Fibroblast of lung (primary cell): ENCODE results near the gene TAF8. TPM values are rescaled to one million over a fixed set of nuclear protein-coding genes. Genes with fewer than 3 reads are reported as not detected.
A peak's percentile ranks its signal among the peaks of the same experiment; 100 is the strongest.

ENCODE experiments used
- DNase-seq, 2 donors: peaks; one replicate each; pipeline versions ENCODE4 v3.0.0 to v3.0.0-alpha.2; 2010; ENCODE audit warnings: low read depth in 2 of 2
- H2AFZ ChIP-seq: 2 replicates; pipeline ENCODE4 v1.5.1; 2012; ENCODE audit warnings: low read length, control low read depth, inconsistent platforms
- H3K27ac ChIP-seq: 2 replicates; pipeline ENCODE4 v1.5.1; 2011; ENCODE audit warnings: low read length, control low read depth; ENCODE audit not compliant: insufficient read depth
- H3K27me3 ChIP-seq: 2 replicates; pipeline ENCODE4 v1.5.1; 2011; ENCODE audit warnings: mild to moderate bottlenecking, low read length; ENCODE audit not compliant: control insufficient read depth, insufficient read depth
- H3K36me3 ChIP-seq: 2 replicates; pipeline ENCODE4 v1.5.1; 2011; ENCODE audit warnings: low read length; ENCODE audit not compliant: control insufficient read depth, insufficient read depth
- H3K4me1 ChIP-seq: 2 replicates; pipeline ENCODE4 v1.5.1; 2011; ENCODE audit warnings: low read length; ENCODE audit not compliant: control insufficient read depth, insufficient read depth; ENCODE audit errors: extremely low read depth
- H3K4me2 ChIP-seq: 2 replicates; pipeline ENCODE4 v1.5.1; 2011; ENCODE audit warnings: low read length, control low read depth; ENCODE audit not compliant: insufficient read depth; ENCODE audit errors: extremely low read depth
- H3K4me3 ChIP-seq, 4 experiments: fragments of 200-600 bp in 1 of 4; sonication (generic) in 1 of 4; replicated peaks in 1 of 4; 2 replicates each; pipeline ENCODE4 v1.5.1; 2011 to 2016; ENCODE audit warnings: low read length in 4 of 4, low read depth in 3 of 4, mild to moderate bottlenecking in 3 of 4, control low read depth in 2 of 4, inconsistent platforms in 1 of 4, mixed read lengths in 1 of 4; ENCODE audit not compliant: insufficient read depth in 1 of 4; ENCODE audit errors: control extremely low read depth in 1 of 4
- H3K79me2 ChIP-seq: 2 replicates; pipeline ENCODE4 v1.5.1; 2012; ENCODE audit warnings: mild to moderate bottlenecking, low read length, inconsistent platforms; ENCODE audit not compliant: control insufficient read depth, insufficient read depth
- H3K9ac ChIP-seq: 2 replicates; pipeline ENCODE4 v1.5.1; 2011; ENCODE audit warnings: mild to moderate bottlenecking, low read length, control low read depth; ENCODE audit not compliant: insufficient read depth
- H3K9me3 ChIP-seq: 2 replicates; pipeline ENCODE4 v1.5.1; 2012; ENCODE audit warnings: low read depth, low read length; ENCODE audit not compliant: control insufficient read depth, insufficient read depth
- H4K20me1 ChIP-seq: 2 replicates; pipeline ENCODE4 v1.5.1; 2011; ENCODE audit warnings: low read length; ENCODE audit not compliant: control insufficient read depth, insufficient read depth; ENCODE audit errors: extremely low read depth
- EZH2 ChIP-seq: IDR thresholded peaks from 2 replicates; pipeline ENCODE4 v1.5.1; 2012; ENCODE audit warnings: low read length, control low read depth, mild to moderate bottlenecking; ENCODE audit errors: missing control alignments
- polyA plus RNA-seq, 2 donors: library from polyadenylated mRNA; depleted of rRNA in 1 of 2; stranded (reverse) in 1 of 2; unstranded in 1 of 2; fragments of >200 nt; gene quantifications; 2 replicates each; pipeline ENCODE4 v1.2.1, GENCODE V29; 2011 to 2012; ENCODE audit warnings: missing spikeins in 1 of 2
- total RNA-seq: library from RNA; depleted of rRNA; stranded (reverse); fragments of >200 nt; gene quantifications from 2 replicates; pipeline ENCODE4 v1.2.1, GENCODE V29; 2014
- TF ChIP-seq, protein P1 (sequence below), 2 donors: IDR thresholded peaks in 1 of 2; conservative IDR thresholded peaks in 1 of 2; 1 replicate in 1 of 2; 2 replicates in 1 of 2; pipeline ENCODE4 v1.5.1; 2011 to 2012; ENCODE audit warnings: low read length in 2 of 2, control low read depth in 1 of 2, inconsistent platforms in 1 of 2, low read depth in 1 of 2, mild to moderate bottlenecking in 1 of 2

Gene TAF8
- total and polyA plus RNA-seq, 2 donors (not counting 1 experiment from before 2014, with no cell fraction given), result 13.9 to 14.0 TPM

DNA sequence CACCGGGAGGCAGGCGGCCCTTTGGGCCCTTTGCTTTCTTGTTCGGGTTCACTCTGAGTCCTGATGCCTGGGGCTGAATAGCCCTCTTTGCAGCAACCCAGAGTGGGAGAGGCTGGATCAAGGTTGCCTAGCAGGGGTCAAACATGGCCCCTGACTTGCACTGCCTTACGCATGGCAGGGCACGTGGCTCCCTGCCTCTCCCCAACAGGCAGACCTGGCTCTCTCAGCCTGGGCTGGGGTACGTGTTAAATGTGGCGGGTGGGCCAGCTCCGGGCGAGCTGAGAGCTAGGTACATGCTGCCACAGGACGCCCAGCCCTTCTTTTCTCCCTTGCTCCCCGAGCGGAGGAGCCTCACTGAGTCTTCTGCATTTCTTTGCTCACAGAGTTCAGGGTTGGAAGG, 84.8 kb downstream of the TAF8 start:
- no peak overlapping the region for H2AFZ ChIP-seq
- H3K9ac ChIP-seq, result no peak overlapping the region
- no peaks in the 10 kb centered on the region for H3K27me3 ChIP-seq
- no peaks in the 10 kb centered on the region for H4K20me1 ChIP-seq
- H3K36me3 ChIP-seq, result no peaks in the 10 kb centered on the region
- no peaks in the 10 kb centered on the region for H3K79me2 ChIP-seq
- no peak overlapping the region for H3K4me2 ChIP-seq
- H3K9me3 ChIP-seq, result no peaks in the 10 kb centered on the region
- no peak overlapping the region for H3K4me3 ChIP-seq
- no peak overlapping the region for H3K27ac ChIP-seq
- peaks cover 14% of the 10 kb centered on the region for H3K4me1 ChIP-seq
- DNase-seq, result no peak
- TF ChIP-seq EZH2, result no peak
- TF ChIP-seq, protein P1, sequence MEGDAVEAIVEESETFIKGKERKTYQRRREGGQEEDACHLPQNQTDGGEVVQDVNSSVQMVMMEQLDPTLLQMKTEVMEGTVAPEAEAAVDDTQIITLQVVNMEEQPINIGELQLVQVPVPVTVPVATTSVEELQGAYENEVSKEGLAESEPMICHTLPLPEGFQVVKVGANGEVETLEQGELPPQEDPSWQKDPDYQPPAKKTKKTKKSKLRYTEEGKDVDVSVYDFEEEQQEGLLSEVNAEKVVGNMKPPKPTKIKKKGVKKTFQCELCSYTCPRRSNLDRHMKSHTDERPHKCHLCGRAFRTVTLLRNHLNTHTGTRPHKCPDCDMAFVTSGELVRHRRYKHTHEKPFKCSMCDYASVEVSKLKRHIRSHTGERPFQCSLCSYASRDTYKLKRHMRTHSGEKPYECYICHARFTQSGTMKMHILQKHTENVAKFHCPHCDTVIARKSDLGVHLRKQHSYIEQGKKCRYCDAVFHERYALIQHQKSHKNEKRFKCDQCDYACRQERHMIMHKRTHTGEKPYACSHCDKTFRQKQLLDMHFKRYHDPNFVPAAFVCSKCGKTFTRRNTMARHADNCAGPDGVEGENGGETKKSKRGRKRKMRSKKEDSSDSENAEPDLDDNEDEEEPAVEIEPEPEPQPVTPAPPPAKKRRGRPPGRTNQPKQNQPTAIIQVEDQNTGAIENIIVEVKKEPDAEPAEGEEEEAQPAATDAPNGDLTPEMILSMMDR (conservative IDR thresholded peaks at IDR 0.05 in 1 of 2, IDR thresholded peaks at IDR 0.05 in 1 of 2; ENCODE audit: low read depth in 1 of 2, low read length in 2 of 2), result no peak

DNA sequence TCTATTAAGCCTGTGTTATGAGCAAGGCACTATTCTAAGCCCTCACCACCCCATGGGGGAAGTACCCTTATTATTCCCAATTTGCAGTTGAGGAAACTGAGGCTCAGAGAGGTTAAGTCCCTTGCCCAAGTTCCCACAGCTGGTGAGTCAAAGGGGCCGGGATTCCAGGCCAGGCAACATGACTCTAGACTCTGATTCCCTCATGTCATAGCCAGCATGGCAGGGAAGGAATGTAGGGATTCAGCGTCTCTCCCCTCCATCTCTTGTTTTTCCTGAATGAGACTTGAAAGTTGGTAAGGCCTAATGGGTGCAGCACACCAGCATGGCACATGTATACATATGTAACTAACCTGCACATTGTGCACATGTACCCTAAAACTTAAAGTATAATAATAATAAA, 85.4 kb downstream of the TAF8 start:
- H3K36me3 ChIP-seq, result no peaks in the 10 kb centered on the region
- no peak overlapping the region for H3K9ac ChIP-seq
- no peaks in the 10 kb centered on the region for H3K27me3 ChIP-seq
- no peak overlapping the region for H2AFZ ChIP-seq
- H3K27ac ChIP-seq, result no peak overlapping the region
- H3K4me1 ChIP-seq, result peaks cover 17% of the 10 kb centered on the region
- no peak overlapping the region for H3K4me2 ChIP-seq
- no peaks in the 10 kb centered on the region for H3K79me2 ChIP-seq
- H3K4me3 ChIP-seq, result no peak overlapping the region
- TF ChIP-seq, protein P1 (conservative IDR thresholded peaks at IDR 0.05 in 1 of 2, IDR thresholded peaks at IDR 0.05 in 1 of 2; ENCODE audit: low read depth in 1 of 2, low read length in 2 of 2), result no peak
- no peak for TF ChIP-seq EZH2
- DNase-seq, result peak in 1 of 2 donors; percentile 49
- no peaks in the 10 kb centered on the region for H3K9me3 ChIP-seq
- H4K20me1 ChIP-seq, result no peaks in the 10 kb centered on the region

DNA sequence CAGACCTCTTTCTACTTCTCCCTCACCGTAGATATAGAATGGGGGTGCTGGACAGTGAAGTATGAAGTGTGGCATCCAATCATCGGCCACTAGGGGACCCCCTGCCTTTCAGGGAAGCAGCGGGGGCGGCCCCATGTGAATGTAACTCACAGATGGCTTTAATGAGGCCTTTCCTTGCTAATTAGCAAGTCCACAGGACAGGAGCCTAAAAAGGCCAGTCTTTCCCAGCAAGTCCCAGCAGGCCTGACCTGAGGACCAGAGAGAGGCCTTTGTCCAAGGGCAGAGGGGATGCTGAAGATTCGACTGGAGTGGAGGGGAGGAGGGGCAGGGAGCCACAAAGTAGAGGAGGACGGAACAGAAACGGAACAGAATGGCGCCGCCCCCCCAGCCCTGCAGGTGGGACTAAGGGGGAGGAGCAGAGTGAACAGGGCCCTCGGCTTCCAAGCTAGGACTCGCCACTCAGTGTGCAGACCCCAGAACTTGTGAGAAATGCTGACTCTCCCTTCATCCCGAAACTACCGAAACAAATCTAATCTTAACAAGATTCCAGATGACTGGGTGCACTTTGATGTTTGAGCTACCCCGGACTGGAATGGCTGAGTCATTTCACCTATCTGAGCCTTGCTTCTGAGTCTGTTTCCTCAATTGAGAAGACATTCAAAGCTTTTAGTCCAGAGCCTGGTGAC, 86.3 kb downstream of the TAF8 start:
- Histone ChIP-seq H2AFZ (no peak overlapping the region), H3K9ac (no peak overlapping the region), H3K27ac (peak overlapping the region; percentile 66), H3K36me3 (no peaks in the 10 kb centered on the region), H3K4me2 (peak overlapping the region; percentile 33), H3K79me2 (no peaks in the 10 kb centered on the region), H3K4me1 (peaks cover 17% of the 10 kb centered on the region), H3K4me3 (no peak overlapping the region), H4K20me1 (no peaks in the 10 kb centered on the region), H3K9me3 (no peaks in the 10 kb centered on the region), H3K27me3 (no peaks in the 10 kb centered on the region)
- peak; percentile 41 to 91 for DNase-seq
- no peak for TF ChIP-seq EZH2
- TF ChIP-seq, protein P1 (conservative IDR thresholded peaks at IDR 0.05 in 1 of 2, IDR thresholded peaks at IDR 0.05 in 1 of 2; ENCODE audit: low read depth in 1 of 2, low read length in 2 of 2), result peak; percentile 31 to 38

Other genes starting within 250 kb of the TAF8 start
- gene USP49, start 155.1 kb upstream of the TAF8 start, total RNA-seq, result 1.8 and 2.3 TPM in 2 replicates
- 1.0 and 1.5 TPM in 2 replicates for gene USP49, start 155.1 kb upstream of the TAF8 start, polyA plus RNA-seq
- 24.9 and 27.7 TPM in 2 replicates for gene MED20, start 129.4 kb upstream of the TAF8 start, total RNA-seq
- 38.6 and 40.0 TPM in 2 replicates for gene MED20, start 129.4 kb upstream of the TAF8 start, polyA plus RNA-seq
- 13.7 and 14.9 TPM in 2 replicates for gene BYSL, start 129.0 kb upstream of the TAF8 start, total RNA-seq
- 11.3 and 19.7 TPM in 2 replicates for gene BYSL, start 129.0 kb upstream of the TAF8 start, polyA plus RNA-seq
- 10.3 and 15.0 TPM in 2 replicates for gene CCND3, start 108.7 kb upstream of the TAF8 start, total RNA-seq
- 29.6 and 43.7 TPM in 2 replicates for gene CCND3, start 108.7 kb upstream of the TAF8 start, polyA plus RNA-seq
- gene C6orf132, start 92.1 kb downstream of the TAF8 start, total RNA-seq, result 1.0 and 1.2 TPM in 2 replicates
- 0.87 and 1.1 TPM in 2 replicates for gene C6orf132, start 92.1 kb downstream of the TAF8 start, polyA plus RNA-seq
- gene GUCA1A, start 122.8 kb downstream of the TAF8 start, total RNA-seq, result under 0.01 and 0.33 TPM in 2 replicates
- 0.11 and 0.16 TPM in 2 replicates for gene GUCA1A, start 122.8 kb downstream of the TAF8 start, polyA plus RNA-seq
- gene GUCA1B, start 144.4 kb downstream of the TAF8 start, total RNA-seq, result under 0.01 and 0.83 TPM in 2 replicates
- 0.14 and 0.39 TPM in 2 replicates for gene GUCA1B, start 144.4 kb downstream of the TAF8 start, polyA plus RNA-seq
- 46.5 and 67.5 TPM in 2 replicates for gene MRPS10, start 167.3 kb downstream of the TAF8 start, total RNA-seq
- gene MRPS10, start 167.3 kb downstream of the TAF8 start, polyA plus RNA-seq, result 70.9 and 74.1 TPM in 2 replicates